Muscle layer of colon (tissue), 2 donors: ENCODE measurements around the gene KCNQ1.

Experiments
- H3K27ac ChIP-seq: one replicate; pipeline ENCODE4 v1.7.0; 2013; ENCODE audit warnings: low read depth, mild to moderate bottlenecking, low read length, moderate library complexity
- H3K27me3 ChIP-seq, 2 donors: one replicate each; pipeline ENCODE4 v1.7.0; 2013; ENCODE audit warnings: low read length in 2 of 2, mild to moderate bottlenecking in 2 of 2; ENCODE audit not compliant: insufficient read depth in 2 of 2, control insufficient read depth in 1 of 2
- H3K36me3 ChIP-seq: one replicate; pipeline ENCODE4 v1.7.0; 2013; ENCODE audit warnings: mild to moderate bottlenecking, low read length; ENCODE audit not compliant: insufficient read depth
- H3K4me1 ChIP-seq: one replicate; pipeline ENCODE4 v1.7.0; 2013; ENCODE audit warnings: mild to moderate bottlenecking, low read length; ENCODE audit not compliant: insufficient read depth
- H3K4me3 ChIP-seq, 2 donors: one replicate each; pipeline ENCODE4 v1.7.0; 2013; ENCODE audit warnings: low read length in 2 of 2, low read depth in 1 of 2, mild to moderate bottlenecking in 1 of 2, moderate library complexity in 1 of 2
- H3K9ac ChIP-seq: one replicate; pipeline ENCODE4 v1.7.0; 2013; ENCODE audit warnings: low read length
- H3K9me3 ChIP-seq: one replicate; pipeline ENCODE4 v1.7.0; 2013; ENCODE audit warnings: mild to moderate bottlenecking, low read length
- donor health status: abdominal sarcoma.
- donor health status: Adenocarcinoma of cecum.

Gene KCNQ1

DNA sequence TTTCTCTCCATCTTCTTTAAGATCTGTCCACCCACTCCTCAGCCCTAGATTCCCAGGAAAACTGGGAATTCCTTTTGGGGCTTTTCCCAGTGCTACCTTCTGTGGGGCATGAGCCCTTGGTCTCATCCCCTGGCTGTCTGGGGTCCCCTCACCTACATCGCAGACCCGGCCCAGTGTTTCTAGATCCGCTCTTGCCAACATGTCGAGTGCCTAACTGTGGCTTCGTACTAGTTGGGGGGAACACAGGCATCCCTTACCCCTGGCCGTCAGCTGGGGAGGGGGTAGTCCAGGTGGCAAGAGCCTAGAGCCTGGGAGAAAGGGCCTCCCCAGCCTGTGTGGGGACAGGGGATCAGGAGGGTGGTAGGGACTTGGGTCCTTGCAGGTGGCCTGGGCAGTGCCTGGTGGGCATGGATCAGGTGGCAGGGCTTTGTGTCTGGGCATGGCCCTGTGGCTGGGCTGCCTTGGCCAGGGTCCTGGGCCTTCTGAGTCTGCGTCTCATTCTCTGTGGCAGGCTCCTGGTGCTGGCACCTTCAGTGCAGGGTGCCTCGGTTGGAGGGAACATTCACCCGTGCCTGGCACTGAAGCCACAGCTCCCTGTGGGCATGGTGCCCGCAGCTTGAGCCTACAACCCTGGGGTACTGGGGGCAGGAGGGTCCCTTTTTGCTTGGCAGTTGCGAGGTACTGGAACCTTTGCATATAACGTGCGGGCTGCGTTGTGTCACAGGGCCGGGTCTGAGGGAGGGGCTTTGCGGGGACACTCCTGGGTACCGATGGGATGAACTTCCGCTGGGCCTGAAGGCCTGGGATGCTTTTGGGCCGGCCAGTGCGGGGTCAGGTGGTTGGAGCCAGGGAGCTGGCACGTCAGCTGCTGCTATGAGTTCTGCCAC is 4.1 kb downstream of the KCNQ1 start:
- Histone ChIP-seq H3K27ac (no peak overlapping the region), H3K27me3 (peaks cover 0 to 32% of the 10 kb centered on the region in 2 donors), H3K9ac (no peak overlapping the region), H3K4me1 (no peaks in the 10 kb centered on the region), H3K4me3 (no peak overlapping the region), H3K36me3 (no peaks in the 10 kb centered on the region), H3K9me3 (no peaks in the 10 kb centered on the region)

DNA sequence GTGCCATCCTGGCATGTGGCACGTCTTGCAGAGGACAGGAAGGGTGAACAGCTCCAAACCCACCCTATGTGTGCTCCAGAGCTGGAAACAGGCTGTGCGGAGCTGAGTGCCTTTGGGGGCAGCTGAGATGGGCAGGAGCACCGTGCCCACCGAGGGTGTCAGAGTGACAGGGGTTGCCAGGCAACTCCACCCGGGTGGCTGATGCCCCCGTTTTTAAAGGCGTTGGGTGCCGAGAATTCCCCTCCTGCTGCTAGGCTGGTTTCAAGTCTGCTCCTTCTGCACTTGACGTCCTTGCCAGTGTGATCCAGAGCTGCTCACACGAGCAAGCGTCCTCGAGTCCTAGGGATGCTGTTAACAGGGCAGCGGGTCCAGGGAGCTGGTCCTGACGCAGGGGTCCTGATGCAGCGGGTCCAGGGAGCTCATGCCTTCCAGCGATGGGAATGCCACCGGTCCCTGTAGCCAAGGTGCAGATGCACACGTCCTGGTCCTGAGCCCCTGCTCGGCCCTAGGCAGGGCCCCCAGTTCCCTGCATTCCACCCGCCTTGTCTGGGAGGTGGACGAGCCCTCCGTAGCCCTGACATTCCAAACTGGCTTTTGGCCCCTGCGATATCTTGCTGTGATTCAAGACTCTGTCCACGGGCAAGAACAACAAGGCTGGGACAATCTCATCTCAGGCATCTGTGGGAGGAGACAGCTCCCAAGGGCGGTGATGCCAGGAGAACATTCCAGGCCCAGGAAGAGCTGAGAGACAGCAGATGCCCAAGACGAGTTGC is 4.9 kb downstream of the KCNQ1 start:
- H3K4me1 ChIP-seq: no peaks in the 10 kb centered on the region
- no peaks in the 10 kb centered on the region for H3K36me3 ChIP-seq
- peaks cover 0 to 28% of the 10 kb centered on the region in 2 donors for H3K27me3 ChIP-seq
- no peak overlapping the region for H3K27ac ChIP-seq
- H3K9ac ChIP-seq: no peak overlapping the region
- no peak overlapping the region for H3K4me3 ChIP-seq
- H3K9me3 ChIP-seq: no peaks in the 10 kb centered on the region

- Histone ChIP-seq H3K27me3 (peaks cover 0 to 25% of the 10 kb centered on the region in 2 donors), H3K27ac (no peak overlapping the region)
Observed at GRCh38 chr11:2450321-2451041, 5.7 kb downstream of the KCNQ1 start.

GRCh38 chr11:2451336-2451735 is 6.5 kb downstream of the KCNQ1 start:
- no peaks in the 10 kb centered on the region for H3K9me3 ChIP-seq
- no peak overlapping the region for H3K27ac ChIP-seq
- H3K4me3 ChIP-seq: no peak overlapping the region
- H3K27me3 ChIP-seq: peaks cover 0 to 16% of the 10 kb centered on the region in 2 donors
- no peak overlapping the region for H3K9ac ChIP-seq
- no peaks in the 10 kb centered on the region for H3K4me1 ChIP-seq
- no peaks in the 10 kb centered on the region for H3K36me3 ChIP-seq

More at GRCh38 chr11:2450321-2451041, 5.7 kb downstream of the KCNQ1 start:
- Histone ChIP-seq H3K36me3 (no peaks in the 10 kb centered on the region), H3K4me3 (no peak overlapping the region), H3K9ac (no peak overlapping the region), H3K9me3 (no peaks in the 10 kb centered on the region), H3K4me1 (no peaks in the 10 kb centered on the region)

- Histone ChIP-seq H3K9me3 (no peaks in the 10 kb centered on the region), H3K27me3 (peaks cover 0 to 10% of the 10 kb centered on the region in 2 donors), H3K4me3 (no peak overlapping the region), H3K27ac (no peak overlapping the region), H3K4me1 (no peaks in the 10 kb centered on the region), H3K36me3 (no peaks in the 10 kb centered on the region), H3K9ac (no peak overlapping the region)
Observed at GRCh38 chr11:2451916-2452315, 7.1 kb downstream of the KCNQ1 start.

DNA sequence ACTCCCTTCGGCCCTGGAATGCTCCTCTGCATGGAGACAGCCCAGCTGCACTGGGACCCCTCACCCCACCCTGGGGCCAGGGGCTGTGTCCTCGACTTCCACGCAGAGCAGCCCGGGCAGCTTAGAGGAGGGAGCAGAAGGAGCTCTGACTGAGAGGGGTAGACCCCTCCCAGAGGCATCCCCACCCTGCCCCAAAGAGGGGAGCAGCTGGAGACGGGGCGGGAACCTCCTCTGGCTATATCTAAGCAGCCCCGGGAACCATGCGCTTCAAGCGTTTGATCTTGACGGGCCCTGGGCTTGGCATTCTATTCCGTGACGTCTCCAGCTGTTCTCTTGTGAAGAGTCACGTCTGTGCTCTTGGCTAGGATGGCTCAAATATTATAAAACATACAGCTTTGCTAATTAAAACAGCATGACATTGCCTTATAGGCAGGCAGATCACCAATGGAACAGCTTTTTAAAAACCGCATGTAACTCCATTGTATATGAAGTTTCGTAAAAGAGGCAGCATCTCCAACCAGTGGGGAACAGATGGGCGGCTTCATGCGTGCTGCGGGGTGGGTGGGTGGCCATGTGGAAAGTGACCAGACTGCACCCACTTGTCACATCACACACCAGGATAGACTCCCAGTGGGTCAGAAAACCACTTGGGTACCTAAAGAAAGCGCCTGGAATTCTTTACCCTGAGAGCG is 7.7 kb downstream of the KCNQ1 start:
- H3K9ac ChIP-seq: no peak overlapping the region
- no peaks in the 10 kb centered on the region for H3K36me3 ChIP-seq
- no peaks in the 10 kb centered on the region for H3K4me1 ChIP-seq
- no peak overlapping the region for H3K27ac ChIP-seq
- H3K4me3 ChIP-seq: no peak overlapping the region
- H3K27me3 ChIP-seq: peaks cover 0 to 10% of the 10 kb centered on the region in 2 donors
- H3K9me3 ChIP-seq: no peaks in the 10 kb centered on the region

- H3K9me3 ChIP-seq: no peaks in the 10 kb centered on the region
- no peak overlapping the region for H3K27ac ChIP-seq
- H3K4me1 ChIP-seq: no peaks in the 10 kb centered on the region
- H3K9ac ChIP-seq: no peak overlapping the region
- H3K4me3 ChIP-seq: no peak overlapping the region
- H3K27me3 ChIP-seq: peaks cover 0 to 10% of the 10 kb centered on the region in 2 donors
- no peaks in the 10 kb centered on the region for H3K36me3 ChIP-seq
Observed at GRCh38 chr11:2453436-2453835, 8.6 kb downstream of the KCNQ1 start.

DNA sequence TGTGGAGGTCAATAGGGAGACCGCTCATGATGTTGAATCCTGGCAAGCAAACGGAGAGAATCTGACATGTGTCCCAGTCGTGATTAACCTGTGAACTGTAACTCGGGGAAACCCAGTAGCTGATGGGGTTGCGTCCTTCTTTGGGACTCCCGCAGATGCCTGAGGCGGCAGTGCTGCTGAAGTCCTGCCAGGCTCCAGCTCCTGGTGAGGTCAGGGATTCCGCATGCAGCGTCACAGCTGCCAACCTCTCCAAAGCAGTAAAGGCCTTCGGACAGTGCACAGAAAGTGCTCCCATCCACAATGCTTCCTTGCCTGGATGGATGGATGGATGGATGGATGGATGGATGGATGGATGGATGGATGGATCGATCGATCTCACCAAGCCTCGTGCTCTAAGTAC is 13.5 kb downstream of the KCNQ1 start:
- no peak overlapping the region for H3K27ac ChIP-seq

GRCh38 chr11:2459016-2459725 is 14.4 kb downstream of the KCNQ1 start:
- Histone ChIP-seq H3K27ac (no peak overlapping the region), H3K4me3 (no peak overlapping the region), H3K36me3 (no peaks in the 10 kb centered on the region), H3K9me3 (no peaks in the 10 kb centered on the region), H3K4me1 (no peaks in the 10 kb centered on the region), H3K27me3 (no peaks in the 10 kb centered on the region), H3K9ac (no peak overlapping the region)

More for the DNA sequence above, 13.5 kb downstream of the KCNQ1 start:
- H3K4me1 ChIP-seq: no peaks in the 10 kb centered on the region
- no peak overlapping the region for H3K9ac ChIP-seq
- no peak overlapping the region for H3K4me3 ChIP-seq
- no peaks in the 10 kb centered on the region for H3K27me3 ChIP-seq
- H3K36me3 ChIP-seq: no peaks in the 10 kb centered on the region
- no peaks in the 10 kb centered on the region for H3K9me3 ChIP-seq

DNA sequence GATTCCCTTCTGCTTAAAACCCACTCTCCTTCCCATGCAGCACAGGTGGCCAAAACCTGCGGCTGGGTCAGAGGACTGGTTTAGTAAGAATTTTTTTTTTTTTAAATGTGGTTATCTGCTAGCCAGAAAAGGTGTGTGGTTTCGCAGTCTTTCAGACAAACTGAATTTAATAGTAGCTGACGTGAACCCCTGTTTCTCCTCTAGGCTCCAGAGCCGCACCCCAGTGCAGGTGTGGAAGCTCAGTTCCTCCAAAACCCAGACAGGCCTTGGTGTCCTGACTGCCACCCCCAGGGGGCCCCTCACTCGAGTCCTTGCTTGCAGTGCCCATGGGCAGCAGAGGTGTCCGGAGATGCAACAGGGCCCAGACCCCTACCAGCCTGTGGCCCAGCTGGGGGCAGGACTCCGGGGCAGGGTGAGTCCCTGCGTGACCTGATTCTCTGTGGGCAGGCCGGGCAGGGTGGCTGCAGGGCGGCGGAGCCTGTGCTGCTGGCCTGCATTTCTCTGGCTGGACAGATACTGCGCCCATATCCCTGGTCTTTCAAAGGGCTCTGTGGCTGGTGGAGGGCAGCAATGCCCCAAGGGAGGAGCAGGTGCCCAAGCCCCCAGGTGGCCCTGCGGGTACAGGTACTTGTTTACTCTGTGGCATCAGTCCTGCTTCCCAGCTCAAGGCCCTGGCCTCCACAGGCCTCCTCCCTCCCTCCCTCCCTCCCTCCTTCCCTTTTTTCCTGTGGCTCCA is 15.2 kb downstream of the KCNQ1 start:
- Histone ChIP-seq H3K4me1 (no peaks in the 10 kb centered on the region), H3K36me3 (no peaks in the 10 kb centered on the region), H3K9ac (no peak overlapping the region), H3K9me3 (no peaks in the 10 kb centered on the region), H3K4me3 (no peak overlapping the region), H3K27me3 (no peaks in the 10 kb centered on the region), H3K27ac (no peak overlapping the region)
